SHP77 (cell line): ENCODE data around the gene TMEM175.
A peak's percentile ranks its signal among the peaks of the same experiment; 100 is the strongest.

Source experiments
- DNase-seq, 2 experiments: peaks; one replicate each; lab custom pipeline; 2025; lab: John Stamatoyannopoulos, UW

The TMEM175 gene

GRCh38 chr4:958696-959337 lies 26.6 kb downstream of the TMEM175 start:
- DNase-seq = no peak

GRCh38 chr4:959338-960139 lies 27.3 kb downstream of the TMEM175 start:
- no peak for DNase-seq

- DNase-seq = no peak
Observed at GRCh38 chr4:960140-960635, 27.9 kb downstream of the TMEM175 start.

GRCh38 chr4:960636-961350 lies 28.5 kb downstream of the TMEM175 start:
- DNase-seq = no peak

GRCh38 chr4:961351-962230 lies 29.3 kb downstream of the TMEM175 start:
- no peak for DNase-seq

- DNase-seq = peak; percentile 36 to 42
Observed at GRCh38 chr4:962231-963208, 30.3 kb downstream of the TMEM175 start.

GRCh38 chr4:963276-964225 lies 31.3 kb downstream of the TMEM175 start:
- no peak for DNase-seq

GRCh38 chr4:964346-965025 lies 32.2 kb downstream of the TMEM175 start:
- DNase-seq = no peak

- DNase-seq = no peak
Observed at GRCh38 chr4:965048-965765, 32.9 kb downstream of the TMEM175 start.

GRCh38 chr4:965766-966134 lies 33.5 kb downstream of the TMEM175 start:
- no peak for DNase-seq

- DNase-seq = no peak
Observed at GRCh38 chr4:966266-967112, 34.2 kb downstream of the TMEM175 start.

- DNase-seq = no peak
Observed at GRCh38 chr4:967113-968104, 35.1 kb downstream of the TMEM175 start.

GRCh38 chr4:968221-968620 lies 36.0 kb downstream of the TMEM175 start:
- no peak for DNase-seq

- DNase-seq = no peak
Observed at GRCh38 chr4:968621-969394, 36.5 kb downstream of the TMEM175 start.
